K562 (cell line): Measurements from ENCODE around the gene SLC10A3. TPM values are rescaled to one million over a fixed set of nuclear protein-coding genes. Genes with fewer than 3 reads are reported as not detected.
A peak's percentile ranks its signal among the peaks of the same experiment; 100 is the strongest.

Experiments used
- ATAC-seq: fragments of 200-7000 bp; cut with Tn5 transposase; 3 replicates; pipeline ENCODE4 v1.9.1; 2020; ENCODE audit warnings: moderate library complexity
- BruUV-seq: library from RNA; stranded (reverse); fragments of 400-500 nt; replicated peaks from 2 replicates; lab custom pipeline; 2021; lab: Mats Ljungman, UMichigan
- CTCF ChIA-PET: fragments of 300-600 bp; formaldehyde crosslinking; extraction: SDS; loops from one replicate; lab custom pipeline; 2021; ENCODE audit warnings: low intra/inter-chr PET ratio; lab: Yijun Ruan, JAX
- POLR2A ChIA-PET: fragments of 300-600, 350-650 bp; sonication (Branson Sonifier 250); formaldehyde crosslinking; extraction: SDS; loops from one replicate; lab custom pipeline; 2021; ENCODE audit warnings: antibody characterized with exemption, inconsistent platforms; lab: Yijun Ruan, JAX
- DNase-seq, 4 experiments: peaks; one replicate each; pipeline versions ENCODE4 v3.0.0 to v3.0.0-alpha.2; 2011 to 2018; ENCODE audit warnings: low spot score in 3 of 4, mixed read lengths in 3 of 4; ENCODE audit errors: extremely low read depth in 1 of 4
- FAIRE-seq: peaks from 2 replicates; lab custom pipeline; 2011; peaks lifted over from hg19 to GRCh38; lab: Jason Lieb, UNC
- H2AFZ ChIP-seq: 2 replicates; pipeline ENCODE4 v1.6.0; 2011; ENCODE audit warnings: low read depth, low read length, control low read depth, inconsistent platforms
- H3K27ac ChIP-seq: fragments of 200-600 bp; 3 replicates; pipeline ENCODE4 v1.8.0; 2011; ENCODE audit warnings: low read depth, mild to moderate bottlenecking, control low read depth, inconsistent platforms, low read length, moderate library complexity, mixed read lengths; ENCODE audit errors: extremely low read depth
- H3K27me3 ChIP-seq, 2 experiments: fragments of 300-600 bp in 1 of 2; 2 replicates in 1 of 2; 3 replicates in 1 of 2; pipeline versions ENCODE4 v1.6.0 to v1.8.0; 2011; ENCODE audit warnings: inconsistent platforms in 2 of 2, low read length in 2 of 2, mild to moderate bottlenecking in 1 of 2, mixed read lengths in 1 of 2, moderate library complexity in 1 of 2; ENCODE audit not compliant: control insufficient read depth in 2 of 2, insufficient read depth in 2 of 2
- H3K36me3 ChIP-seq: fragments of 300-600 bp; 3 replicates; pipeline ENCODE4 v1.8.0; 2011; ENCODE audit warnings: mild to moderate bottlenecking, low read length, inconsistent platforms; ENCODE audit not compliant: control insufficient read depth, insufficient read depth
- H3K4me1 ChIP-seq, 2 experiments: fragments of 200-600 bp in 1 of 2; replicated peaks in 1 of 2; 2 replicates in 1 of 2; 3 replicates in 1 of 2; pipeline versions ENCODE4 v1.5.1 to v1.8.0; 2011; ENCODE audit warnings: inconsistent platforms in 2 of 2, low read length in 2 of 2, mild to moderate bottlenecking in 1 of 2, mixed read lengths in 1 of 2, moderate library complexity in 1 of 2; ENCODE audit not compliant: control insufficient read depth in 2 of 2, insufficient read depth in 2 of 2
- H3K4me2 ChIP-seq: 2 replicates; pipeline ENCODE4 v1.6.1; 2011; ENCODE audit warnings: low read length, control low read depth, inconsistent platforms, mixed read lengths; ENCODE audit not compliant: insufficient read depth
- H3K4me3 ChIP-seq: fragments of 200-600 bp; sonication (generic), shearing (Covaris generic); 2 replicates; pipeline ENCODE4 v1.5.1; 2016; ENCODE audit warnings: control low read depth, inconsistent platforms
- H3K79me2 ChIP-seq: fragments of 200-600 bp; 3 replicates; pipeline ENCODE4 v1.8.0; 2011; ENCODE audit warnings: low read length, inconsistent platforms; ENCODE audit not compliant: control insufficient read depth, insufficient read depth
- H3K9ac ChIP-seq, 2 experiments: 2 replicates each; pipeline versions ENCODE4 v1.6.0 to v1.6.1; 2011; ENCODE audit warnings: low read depth in 2 of 2, low read length in 2 of 2, control low read depth in 1 of 2, inconsistent platforms in 1 of 2, mild to moderate bottlenecking in 1 of 2, mixed read lengths in 1 of 2; ENCODE audit not compliant: insufficient read depth in 1 of 2
- H3K9me1 ChIP-seq: one replicate; pipeline ENCODE4 v1.6.0; 2011; ENCODE audit warnings: inconsistent platforms, mild to moderate bottlenecking, low read length, moderate library complexity; ENCODE audit not compliant: control insufficient read depth, insufficient read depth
- H3K9me3 ChIP-seq: replicated peaks from 2 replicates; pipeline ENCODE4 v1.5.1; 2011; ENCODE audit warnings: low read depth, low read length, inconsistent platforms; ENCODE audit not compliant: control insufficient read depth, insufficient read depth
- H4K20me1 ChIP-seq: replicated peaks from 2 replicates; pipeline ENCODE4 v1.6.1; 2011; ENCODE audit warnings: low read length, inconsistent platforms, mixed read lengths; ENCODE audit not compliant: control insufficient read depth, insufficient read depth
- ARID4B ChIP-seq: sonication (generic); formaldehyde crosslinking; IDR thresholded peaks from 2 replicates; pipeline ENCODE4 v1.8.0; 2022; ENCODE audit warnings: mild to moderate bottlenecking, missing genetic modification reagents
- BRCA1 ChIP-seq, 2 experiments: fragments of 450-650 bp in 1 of 2; sonication (generic) in 1 of 2; formaldehyde crosslinking in 1 of 2; IDR thresholded peaks; 2 replicates each; pipeline versions ENCODE4 v1.5.0 to v1.6.1; 2017 to 2020; ENCODE audit warnings: mild to moderate bottlenecking in 1 of 2, missing genetic modification reagents in 1 of 2
- CEBPB ChIP-seq: fragments of 450-650 bp; IDR thresholded peaks from 2 replicates; pipeline ENCODE4 v1.6.1; 2016; ENCODE audit warnings: missing genetic modification characterization, missing compliant biosample characterization
- CEBPZ ChIP-seq: fragments of 150-350 bp; IDR thresholded peaks from 2 replicates; pipeline ENCODE4 v1.6.1; 2014; ENCODE audit warnings: low read depth, mild to moderate bottlenecking, low read length, borderline replicate concordance
- EGR1 ChIP-seq: fragments of 450-650 bp; conservative IDR thresholded peaks from 2 replicates; pipeline ENCODE4 v1.6.1; 2017; ENCODE audit warnings: mild to moderate bottlenecking
- ETS2 ChIP-seq: IDR thresholded peaks from 2 replicates; pipeline ENCODE4 v1.6.1; 2016; ENCODE audit warnings: borderline replicate concordance, missing genetic modification characterization, mild to moderate bottlenecking, moderate library complexity, missing compliant biosample characterization; ENCODE audit not compliant: poor library complexity, severe bottlenecking
- LARP7 ChIP-seq: fragments of 450-650 bp; IDR thresholded peaks from 2 replicates; pipeline ENCODE4 v1.6.1; 2016
- POLR2A ChIP-seq: fragments of 450-650 bp; conservative IDR thresholded peaks from 2 replicates; pipeline ENCODE4 v1.6.1; 2016
- SMAD3 ChIP-seq: fragments of 450-650 bp; formaldehyde crosslinking; conservative IDR thresholded peaks from 2 replicates; pipeline ENCODE4 v1.4.0; 2020; ENCODE audit warnings: mild to moderate bottlenecking
- SMARCC2 ChIP-seq: fragments of 450-650 bp; IDR thresholded peaks from 2 replicates; pipeline ENCODE4 v1.6.1; 2017; ENCODE audit warnings: antibody characterized with exemption, moderate library complexity, mild to moderate bottlenecking, low read depth
- XRCC5 ChIP-seq: fragments of 200-400 bp; formaldehyde crosslinking; IDR thresholded peaks from 2 replicates; pipeline ENCODE4 v1.6.1; 2017; ENCODE audit warnings: low read depth, mild to moderate bottlenecking, low read length
- ZNF263 ChIP-seq: sonication (generic); formaldehyde crosslinking; IDR thresholded peaks from 2 replicates; pipeline ENCODE4 v1.8.0; 2022; ENCODE audit warnings: mild to moderate bottlenecking, missing genetic modification reagents, borderline replicate concordance
- whole genome bisulfite sequencing: fragments of 100-300 bp; shearing (Covaris generic); methylation state at CpG from one replicate; pipeline ENCODE4 v1.1.6; 2016; ENCODE audit warnings: low coverage, mixed read lengths; ENCODE audit not compliant: insufficient coverage; ENCODE audit errors: missing lambda C conversion rate; 5-methylcytosine and 5-hydroxymethylcytosine counted together
- in situ Hi-C: fragments of 300-500 bp; cut with MboI; formaldehyde crosslinking; loops from 4 replicates; pipeline ENCODE4 v1.15.0; 2018; ENCODE audit warnings: inconsistent platforms, mixed read lengths
- intact Hi-C: fragments of 100-400 bp; cut with micrococcal nuclease; formaldehyde crosslinking; loops from 2 replicates; pipeline ENCODE4 v1.14.2; 2022
- polyA plus RNA-seq, 8 experiments: library from polyadenylated mRNA; depleted of rRNA in 4 of 8; stranded (reverse) in 5 of 8; unstranded in 3 of 8; fragments of >200 nt; fragmentation: Nextera tagmentation in 2 of 8; fragmentation: Illumina TruSeq in 1 of 8; extraction: Ambion mirVana in 2 of 8; extraction: Trizol in 1 of 8; gene quantifications; 2 replicates each; pipeline versions ENCODE4 v1.2.1 to v1.2.3, GENCODE V29; 2011 to 2014; ENCODE audit warnings: inconsistent platforms in 1 of 8, missing spikeins in 1 of 8
- total RNA-seq, 7 experiments: library from RNA; depleted of rRNA in 6 of 7; stranded (reverse); fragments of >200 nt in 6 of 7; fragmentation: Illumina TruSeq in 2 of 7; extraction: Trizol in 2 of 7; gene quantifications; 2 replicates each; pipeline versions ENCODE4 v1.2.1 to v1.2.3, GENCODE V29; 2011 to 2021; ENCODE audit warnings: low replicate concordance in 1 of 7
- TF ChIP-seq, protein P1 (sequence below): fragments of 250-450 bp; sonication (Bioruptor Pico); IDR thresholded peaks from 2 replicates; pipeline ENCODE4 v1.5.0; 2021

Gene SLC10A3
- total and polyA plus RNA-seq, 9 of the 15 experiments (the other 6 are each of a cell fraction or from before 2014, with no cell fraction given), result 5.2 to 30.6 (median 16.7) TPM

DNA sequence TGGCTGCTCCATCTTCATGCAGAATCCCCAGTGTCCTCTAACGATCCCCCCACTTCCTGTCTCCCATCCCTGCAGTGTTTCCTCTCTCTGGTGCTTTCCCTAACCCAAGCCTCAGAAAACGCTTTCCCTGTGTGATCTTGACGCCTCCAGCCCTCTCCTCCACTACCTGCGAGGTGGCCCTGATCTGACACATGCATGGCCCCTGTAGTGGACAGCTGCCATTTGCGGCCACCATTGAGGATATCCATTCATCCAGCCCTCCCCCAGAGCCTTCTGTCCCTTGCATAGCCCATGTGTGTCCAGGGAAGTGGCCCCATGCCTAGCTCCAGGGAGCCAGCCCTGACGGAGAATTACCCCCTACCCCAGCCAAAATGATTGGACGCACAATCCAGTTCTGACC is 7.1 kb downstream of the SLC10A3 start:
- peak overlapping the region; percentile 87 for H3K27ac ChIP-seq
- H3K4me1 ChIP-seq, result peaks cover 45 to 81% of the 10 kb centered on the region in 2 experiments
- peaks cover 41% of the 10 kb centered on the region for H3K36me3 ChIP-seq
- no peak for FAIRE-seq
- in situ Hi-C loops, result no loop called here
- BruUV-seq, result no TSS peak
- H2AFZ ChIP-seq, result no peak overlapping the region
- H4K20me1 ChIP-seq, result no peaks in the 10 kb centered on the region
- ChIA-PET CTCF (no interaction called here), POLR2A (interaction anchor here (0.5 to 1.6 kb wide), 10 partner anchors 8 to 110 kb away, joined by 3 to 5 read pairs (median 3); partner anchors contain the start of gene PLXNA3)
- intact Hi-C loops, result loop anchor here (5.0 kb wide), 1 partner anchor 34 kb away; the partner anchor contains the start of gene FAM3A
- ATAC-seq, result no peak
- H3K9ac ChIP-seq, result peak overlapping the region; percentile 84 to 88
- peak overlapping the region; percentile 91 for H3K4me2 ChIP-seq
- H3K9me1 ChIP-seq, result no peaks in the 10 kb centered on the region
- WGBS, result 78% methylated on average over 7 of the region's 7 CpGs
- H3K9me3 ChIP-seq, result no peaks in the 10 kb centered on the region
- peaks cover 48% of the 10 kb centered on the region for H3K79me2 ChIP-seq
- no peak for DNase-seq
- H3K27me3 ChIP-seq, result no peaks in the 10 kb centered on the region
- H3K4me3 ChIP-seq, result no peak overlapping the region
- no peak for TF ChIP-seq XRCC5
- TF ChIP-seq LARP7, result no peak
- peak; percentile 67 for TF ChIP-seq POLR2A
- no peak for TF ChIP-seq CEBPB (tag)
- TF ChIP-seq SMAD3 (CRISPR knock-in tag), result no peak
- TF ChIP-seq BRCA1 (IDR thresholded peaks at IDR 0.05), result no peak
- TF ChIP-seq BRCA1 (CRISPR knock-in tag; IDR thresholded peaks at IDR 0.05), result no peak
- TF ChIP-seq ETS2 (tag), result no peak
- TF ChIP-seq SMARCC2, result no peak
- TF ChIP-seq ZNF263 (CRISPR knock-in tag), result no peak
- TF ChIP-seq ARID4B (CRISPR knock-in tag), result 0 out of 2 replicates have a peak, but pooled peaks have one; percentile 46
- TF ChIP-seq CEBPZ, result no peak
- TF ChIP-seq, protein P1, sequence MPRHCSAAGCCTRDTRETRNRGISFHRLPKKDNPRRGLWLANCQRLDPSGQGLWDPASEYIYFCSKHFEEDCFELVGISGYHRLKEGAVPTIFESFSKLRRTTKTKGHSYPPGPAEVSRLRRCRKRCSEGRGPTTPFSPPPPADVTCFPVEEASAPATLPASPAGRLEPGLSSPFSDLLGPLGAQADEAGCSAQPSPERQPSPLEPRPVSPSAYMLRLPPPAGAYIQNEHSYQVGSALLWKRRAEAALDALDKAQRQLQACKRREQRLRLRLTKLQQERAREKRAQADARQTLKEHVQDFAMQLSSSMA (CRISPR knock-in tag), result no peak
- TF ChIP-seq EGR1, result no peak
